Lung (tissue), 12 donors: ENCODE results near the gene SYNE1. TPM values are rescaled to one million over a fixed set of nuclear protein-coding genes. Genes with fewer than 3 reads are reported as not detected.

ENCODE experiments used
- ATAC-seq: fragments of 200-7000 bp; cut with Tn5 transposase; one replicate; pipeline ENCODE4 v1.9.1; 2020; ENCODE audit warnings: moderate number of reproducible peaks; ENCODE audit not compliant: insufficient read depth, low FRiP score
- DNase-seq, 3 donors: peaks; one replicate each; pipeline ENCODE4 v3.0.0-alpha.2; 2013 to 2017
- H3K27ac ChIP-seq, 2 donors: one replicate each; pipeline ENCODE4 v1.5.1; 2013; ENCODE audit warnings: mild to moderate bottlenecking in 2 of 2, moderate library complexity in 2 of 2, control low read depth in 1 of 2, inconsistent platforms in 1 of 2, low read depth in 1 of 2, low read length in 1 of 2
- H3K27me3 ChIP-seq, 3 donors: one replicate each; pipeline ENCODE4 v1.5.1; 2013; ENCODE audit warnings: low read length in 2 of 3; ENCODE audit not compliant: control insufficient read depth in 3 of 3, insufficient read depth in 3 of 3
- H3K36me3 ChIP-seq, 4 donors: one replicate each; pipeline ENCODE4 v1.5.1; 2013; ENCODE audit warnings: low read length in 4 of 4, mild to moderate bottlenecking in 1 of 4, moderate library complexity in 1 of 4; ENCODE audit not compliant: control insufficient read depth in 4 of 4, insufficient read depth in 4 of 4
- H3K4me1 ChIP-seq, 5 donors: one replicate each; pipeline ENCODE4 v1.5.1; 2013; ENCODE audit warnings: low read length in 5 of 5, mild to moderate bottlenecking in 2 of 5, moderate library complexity in 1 of 5; ENCODE audit not compliant: control insufficient read depth in 5 of 5, insufficient read depth in 5 of 5
- H3K4me3 ChIP-seq: one replicate; pipeline ENCODE4 v1.5.1; 2013; ENCODE audit warnings: mild to moderate bottlenecking, control low read depth, moderate library complexity
- H3K9ac ChIP-seq, 2 donors: one replicate each; pipeline ENCODE4 v1.5.1; 2013; ENCODE audit warnings: low read length in 2 of 2, control low read depth in 1 of 2; ENCODE audit not compliant: insufficient read depth in 1 of 2
- H3K9me3 ChIP-seq, 4 donors: one replicate each; pipeline ENCODE4 v1.5.1; 2013; ENCODE audit warnings: low read length in 3 of 4, mild to moderate bottlenecking in 1 of 4, moderate library complexity in 1 of 4; ENCODE audit not compliant: control insufficient read depth in 4 of 4, insufficient read depth in 3 of 4
- CTCF ChIP-seq: IDR thresholded peaks from 2 replicates; pipeline ENCODE4 v1.5.1; 2012; ENCODE audit warnings: mild to moderate bottlenecking; ENCODE audit errors: control extremely low read depth, extremely low read depth
- WGBS, 2 donors: extraction: QIAGEN DNeasy Blood & Tissue Kit; methylation state at CpG; one replicate each; pipeline ENCODE4 v1.1.7; 2013; 5-methylcytosine and 5-hydroxymethylcytosine counted together
- polyA plus RNA-seq, 2 donors: library from polyadenylated mRNA; stranded (reverse); fragments of 200-250 nt; gene quantifications; one replicate each; pipeline ENCODE4 v1.2.1, GENCODE V29; 2013
- total RNA-seq, 2 donors: library from RNA; depleted of rRNA in 1 of 2; stranded (reverse); fragments of >200 nt in 1 of 2; gene quantifications; one replicate each; pipeline ENCODE4 v1.2.1, GENCODE V29; 2014 to 2021
- donor health status: control.
- donor health status: control.
- donor health status: Bipolar disorder and iron deficiency.
- donor health status: healthy.
- donor health status: DM: yes; HTN: yes; CAD: no.

Gene SYNE1
- total and polyA plus RNA-seq, 4 donors = 26.4 to 352 (median 131) TPM

- no peak overlapping the region for H3K9ac ChIP-seq
- no peak for TF ChIP-seq CTCF
- 91 to 94% methylated on average over 1 of the region's 1 CpG for WGBS, 2 donors
- H3K27ac ChIP-seq = no peak overlapping the region
- DNase-seq = no peak
- H3K4me3 ChIP-seq = no peak overlapping the region
- no peaks in the 10 kb centered on the region for H3K4me1 ChIP-seq
- ATAC-seq = no peak
- no peaks in the 10 kb centered on the region for H3K27me3 ChIP-seq
- peaks cover 0 to 3% (median 0%) of the 10 kb centered on the region in 4 donors for H3K9me3 ChIP-seq
- H3K36me3 ChIP-seq = no peaks in the 10 kb centered on the region
Observed at GRCh38 chr6:152554851-152555250, 82.3 kb downstream of the SYNE1 start.

- Histone ChIP-seq H3K4me1 (no peaks in the 10 kb centered on the region), H3K27me3 (no peaks in the 10 kb centered on the region), H3K9me3 (peaks cover 0 to 3% (median 0%) of the 10 kb centered on the region in 4 donors), H3K4me3 (no peak overlapping the region), H3K27ac (no peak overlapping the region), H3K9ac (no peak overlapping the region), H3K36me3 (no peaks in the 10 kb centered on the region)
- ATAC-seq (peak; percentile 80), DNase-seq (peak; percentile 60 to 76 (median 61))
- WGBS, 2 donors = 30 to 35% methylated on average over 9 of the region's 9 CpGs
- peak; percentile 91 for TF ChIP-seq CTCF
Observed at GRCh38 chr6:152552616-152553209, 84.4 kb downstream of the SYNE1 start.

- Histone ChIP-seq H3K4me3 (no peak overlapping the region), H3K4me1 (no peaks in the 10 kb centered on the region), H3K9me3 (no peaks in the 10 kb centered on the region), H3K36me3 (no peaks in the 10 kb centered on the region), H3K9ac (no peak overlapping the region), H3K27me3 (no peaks in the 10 kb centered on the region), H3K27ac (no peak overlapping the region)
- DNase-seq (no peak), ATAC-seq (no peak)
- WGBS, 2 donors = 86 to 90% methylated on average over 2 of the region's 2 CpGs
- TF ChIP-seq CTCF = no peak
Observed at GRCh38 chr6:152543519-152543918, 93.6 kb downstream of the SYNE1 start.

- Histone ChIP-seq H3K4me3 (no peak overlapping the region), H3K27me3 (no peaks in the 10 kb centered on the region), H3K36me3 (no peaks in the 10 kb centered on the region), H3K9me3 (no peaks in the 10 kb centered on the region), H3K9ac (no peak overlapping the region), H3K27ac (no peak overlapping the region), H3K4me1 (no peaks in the 10 kb centered on the region)
- ATAC-seq (no peak), DNase-seq (no peak)
- WGBS, 2 donors = 73 to 79% methylated on average over 2 of the region's 2 CpGs
- TF ChIP-seq CTCF = no peak
Observed at GRCh38 chr6:152540381-152540780, 96.8 kb downstream of the SYNE1 start.
